PC-3 (cell line): ENCODE results near the gene EPHA1.

Source experiments
- CTCF ChIP-seq: fragments of 300-600 bp; sonication (generic); conservative IDR thresholded peaks from 2 replicates; pipeline ENCODE4 v1.5.1; 2017; ENCODE audit warnings: antibody characterized with exemption, low read depth, mild to moderate bottlenecking, low read length
- EZH2 ChIP-seq: fragments of 300-600 bp; sonication (generic); IDR thresholded peaks from one replicate; pipeline ENCODE4 v1.6.1; 2017; ENCODE audit warnings: antibody characterized with exemption, mild to moderate bottlenecking, low read length; ENCODE audit not compliant: unreplicated experiment
- EZH2phosphoT487 ChIP-seq: fragments of 300-600 bp; sonication (generic); IDR thresholded peaks from 2 replicates; pipeline ENCODE4 v1.6.1; 2018; ENCODE audit warnings: mild to moderate bottlenecking, antibody characterized with exemption, low read length, borderline replicate concordance

GRCh38 chr7:143419880-143420279 is 11.2 kb upstream of the EPHA1 start:
- TF ChIP-seq CTCF (no peak), EZH2phosphoT487 (no peak), EZH2 (no peak)
